ENCODE measurements around the gene ADISSP.

ADISSP gene

DNA sequence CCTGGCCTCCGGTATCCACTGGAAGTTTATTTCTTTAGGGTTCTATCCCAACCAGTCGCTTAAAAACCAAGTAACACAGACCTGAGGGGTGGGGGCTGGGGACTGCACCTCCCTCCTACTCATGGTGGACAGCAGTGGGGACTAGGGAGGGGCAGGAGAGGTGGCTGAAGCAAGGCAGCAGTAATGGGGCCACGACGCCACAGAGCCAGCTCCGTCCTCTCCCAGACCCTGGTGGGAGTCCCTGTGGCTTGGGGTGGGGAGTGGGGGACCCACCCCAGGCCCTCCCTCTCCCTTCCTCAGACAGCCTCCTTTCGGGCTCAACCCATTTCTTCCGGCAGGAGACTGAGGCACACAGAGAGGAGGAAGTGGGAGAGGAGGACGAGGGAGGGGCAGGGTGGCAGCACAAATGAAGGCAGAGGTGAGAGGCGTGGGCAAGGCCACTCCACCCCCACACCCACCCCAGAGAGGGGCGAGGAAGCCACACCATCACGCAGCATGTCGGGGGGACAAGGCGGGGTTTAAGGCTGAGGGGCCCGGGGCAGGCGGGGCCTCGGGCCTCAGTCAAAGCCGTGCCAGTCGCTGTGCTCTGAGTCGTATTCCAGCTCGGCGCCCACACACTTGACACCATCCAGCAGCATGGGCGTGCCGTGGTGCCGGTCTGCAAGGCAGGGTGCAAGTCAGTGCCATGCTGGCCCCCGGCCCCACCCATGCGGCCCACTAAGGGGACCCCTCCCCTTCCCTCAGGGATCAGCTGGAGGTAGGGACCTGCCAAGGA, 13.9 kb downstream of the ADISSP start:
- DNase-seq, result no peak

DNA sequence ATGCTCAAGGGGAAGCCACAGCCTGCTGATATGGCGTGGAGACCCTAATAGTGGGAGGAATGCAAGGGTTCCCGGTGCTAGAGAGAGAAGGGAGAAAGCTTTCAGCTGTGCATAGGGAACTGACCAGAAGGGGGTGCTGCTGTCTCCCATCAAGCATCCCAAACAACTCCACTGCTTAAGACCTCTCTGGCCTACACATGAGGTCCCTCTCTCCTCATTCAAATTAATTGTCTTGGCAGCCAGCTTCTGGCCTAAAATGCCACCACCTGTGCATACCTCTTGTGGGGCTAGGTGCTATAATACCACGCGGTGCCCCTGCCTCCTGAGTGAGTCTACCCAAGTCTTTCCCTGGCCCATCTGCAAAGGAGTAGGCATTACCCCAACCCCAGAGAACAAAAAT, 14.5 kb downstream of the ADISSP start:
- DNase-seq, result peak; percentile 44

DNA sequence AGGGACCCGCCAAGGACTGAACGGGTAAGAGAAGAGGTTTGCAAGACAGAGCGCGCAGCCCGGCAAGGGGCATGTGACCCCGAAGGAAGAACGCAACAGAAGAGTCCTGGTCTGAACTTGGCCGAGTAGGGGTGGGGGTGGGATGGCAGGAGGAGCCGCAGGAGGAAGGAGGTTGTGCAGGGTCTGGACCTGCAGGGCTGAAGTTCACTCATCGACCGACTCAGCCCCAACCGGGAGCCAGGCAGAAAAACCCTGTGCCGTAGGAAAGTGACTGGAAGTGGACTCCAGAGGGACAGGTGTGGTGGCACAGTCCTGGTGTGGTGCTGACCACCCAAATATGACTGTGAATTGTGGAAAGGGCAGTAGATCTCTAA, 15.2 kb downstream of the ADISSP start:
- no peak for DNase-seq

DNA sequence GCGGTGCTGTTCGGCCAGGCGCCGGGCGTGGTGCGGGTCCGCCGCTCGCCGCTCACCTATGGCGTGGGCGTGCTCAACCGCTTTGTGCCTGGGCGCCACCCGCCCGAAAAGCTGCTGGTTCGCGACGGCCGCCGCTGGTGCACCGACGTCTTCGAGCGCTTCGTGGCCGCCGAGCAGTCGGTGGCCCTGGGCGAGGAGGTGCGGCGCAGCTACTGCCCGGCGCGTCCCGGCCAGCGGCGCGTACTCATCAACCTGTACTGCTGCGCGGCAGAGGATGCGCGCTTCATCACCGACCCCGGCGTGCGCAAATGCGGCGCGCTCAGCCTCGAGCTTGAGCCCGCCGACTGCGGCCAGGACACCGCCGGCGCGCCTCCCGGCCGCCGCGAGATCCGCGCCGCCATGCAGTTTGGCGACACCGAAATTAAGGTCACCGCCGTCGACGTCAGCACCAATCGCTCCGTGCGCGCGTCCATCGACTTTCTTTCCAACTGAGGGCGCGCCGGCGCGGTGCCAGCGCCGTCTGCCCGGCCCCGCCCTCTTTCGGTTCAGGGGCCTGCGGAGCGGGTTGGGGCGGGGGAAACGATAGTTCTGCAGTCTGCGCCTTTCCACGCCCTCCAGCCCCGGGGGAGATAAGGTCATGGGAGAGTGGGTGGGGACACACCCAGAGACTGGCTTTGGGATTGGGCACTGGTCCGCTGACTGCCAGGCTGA, 15.7 kb downstream of the ADISSP start:
- DNase-seq, result no peak

DNA sequence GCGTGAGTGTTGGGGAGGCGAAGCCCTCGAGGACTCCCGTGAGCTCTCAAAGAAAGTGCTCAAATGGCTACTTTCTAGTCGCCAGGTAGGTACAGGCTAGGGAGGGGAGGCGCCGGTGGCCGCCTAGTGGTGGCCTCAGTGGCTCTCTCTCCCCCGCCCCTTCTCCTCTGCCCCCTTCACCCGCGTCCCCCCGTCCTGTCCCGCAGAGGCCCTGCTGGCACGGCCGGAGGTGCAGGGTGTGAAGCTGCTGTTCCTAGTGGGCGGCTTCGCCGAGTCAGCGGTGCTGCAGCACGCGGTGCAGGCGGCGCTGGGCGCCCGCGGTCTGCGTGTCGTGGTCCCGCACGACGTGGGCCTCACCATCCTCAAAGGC, 16.3 kb downstream of the ADISSP start:
- DNase-seq, result no peak

DNA sequence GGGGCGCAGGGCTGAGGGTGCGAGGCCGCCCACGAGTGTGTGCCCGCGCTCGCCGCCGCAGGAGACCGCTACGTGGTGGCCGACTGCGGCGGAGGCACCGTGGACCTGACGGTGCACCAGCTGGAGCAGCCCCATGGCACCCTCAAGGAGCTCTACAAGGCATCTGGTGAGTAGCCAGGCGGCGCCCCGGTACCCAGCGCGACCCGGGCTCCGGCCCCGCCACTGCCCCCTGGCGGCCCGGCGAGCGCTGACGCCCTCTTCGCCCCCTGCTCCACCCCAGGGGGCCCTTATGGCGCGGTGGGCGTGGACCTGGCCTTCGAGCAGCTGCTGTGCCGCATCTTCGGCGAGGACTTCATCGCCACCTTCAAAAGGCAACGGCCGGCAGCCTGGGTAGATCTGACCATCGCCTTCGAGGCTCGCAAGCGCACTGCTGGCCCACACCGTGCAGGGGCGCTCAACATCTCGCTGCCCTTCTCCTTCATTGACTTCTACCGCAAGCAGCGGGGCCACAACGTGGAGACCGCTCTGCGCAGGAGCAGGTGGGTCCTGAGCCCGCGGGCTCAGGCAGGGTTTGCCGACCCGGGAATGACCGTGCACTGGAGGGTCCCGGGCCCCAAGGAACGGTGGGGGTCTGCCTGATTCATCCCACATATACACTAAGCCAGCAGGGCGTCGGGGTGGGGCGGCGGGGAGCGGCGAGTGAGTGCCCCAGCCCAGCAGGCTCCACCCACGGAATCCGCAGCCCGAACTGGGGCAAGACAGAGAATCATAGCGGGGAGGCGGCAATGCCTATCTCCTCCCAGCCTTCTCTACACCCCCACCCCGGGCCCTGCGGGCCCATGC, 17.6 kb downstream of the ADISSP start:
- DNase-seq, result peak; percentile 14

DNA sequence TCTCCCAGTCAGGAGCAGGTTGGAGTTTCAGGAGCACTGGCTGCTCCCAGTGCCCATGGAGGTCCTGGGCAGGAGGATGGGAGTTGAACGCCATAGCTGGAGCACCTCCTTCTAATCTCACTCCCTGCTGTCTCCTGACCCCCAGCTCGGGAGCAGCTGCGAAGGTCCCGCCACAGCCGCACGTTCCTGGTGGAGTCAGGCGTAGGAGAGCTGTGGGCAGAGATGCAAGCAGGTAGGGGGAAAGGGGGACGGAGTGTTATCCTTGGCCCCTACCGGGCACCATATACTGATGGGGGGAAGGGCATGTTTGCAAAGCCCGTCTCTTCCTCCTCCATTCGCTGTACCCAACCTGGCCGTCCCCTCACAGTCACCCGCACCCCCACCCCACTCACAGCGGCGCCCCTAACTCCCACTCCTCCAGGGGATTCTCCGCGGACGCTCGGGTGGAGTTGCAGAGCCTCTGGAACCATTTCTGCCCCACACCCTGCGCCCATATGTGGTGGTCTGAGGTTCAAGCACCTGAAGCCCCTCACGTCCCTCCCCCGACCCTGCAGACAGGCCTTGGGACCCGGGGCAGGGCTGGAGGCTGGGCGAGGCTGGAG, 18.4 kb downstream of the ADISSP start:
- DNase-seq, result no peak

DNA sequence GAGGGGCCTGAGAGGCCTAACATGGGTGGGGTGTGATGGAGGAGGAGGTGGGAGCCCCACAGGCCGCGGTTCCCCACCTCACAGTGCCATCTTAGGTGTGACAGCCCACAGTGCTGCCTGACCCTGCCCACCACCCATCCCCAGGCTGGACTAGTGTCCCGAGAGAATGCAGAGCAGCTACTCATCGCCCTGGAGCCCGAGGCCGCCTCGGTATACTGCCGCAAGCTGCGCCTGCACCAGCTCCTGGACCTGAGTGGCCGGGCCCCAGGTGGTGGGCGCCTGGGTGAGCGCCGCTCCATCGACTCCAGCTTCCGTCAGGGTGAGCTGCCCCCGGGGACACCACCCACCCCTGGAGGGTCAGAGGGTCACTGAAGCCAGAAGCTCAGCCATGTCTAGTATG, 19.5 kb downstream of the ADISSP start:
- DNase-seq, result no peak

DNA sequence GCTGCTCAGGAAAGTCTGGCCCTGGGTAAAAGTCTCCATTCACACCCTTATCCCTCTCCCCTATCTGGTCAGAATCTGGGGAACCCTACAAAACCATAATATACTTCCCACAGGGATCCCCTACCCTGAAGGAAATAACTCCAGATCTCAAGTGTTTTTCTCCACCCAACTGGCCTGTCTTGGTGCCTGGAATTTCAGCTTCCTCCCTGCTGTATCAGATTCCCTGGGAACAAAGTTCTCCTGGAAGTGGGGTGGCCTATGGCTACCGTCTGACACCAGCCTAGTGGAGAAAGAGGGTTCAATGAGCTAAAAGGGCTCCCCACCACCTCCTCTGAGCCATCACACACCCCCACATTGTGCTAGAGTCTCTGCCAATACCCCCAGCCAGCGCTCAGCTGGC, 20.1 kb downstream of the ADISSP start:
- DNase-seq, result no peak

DNA sequence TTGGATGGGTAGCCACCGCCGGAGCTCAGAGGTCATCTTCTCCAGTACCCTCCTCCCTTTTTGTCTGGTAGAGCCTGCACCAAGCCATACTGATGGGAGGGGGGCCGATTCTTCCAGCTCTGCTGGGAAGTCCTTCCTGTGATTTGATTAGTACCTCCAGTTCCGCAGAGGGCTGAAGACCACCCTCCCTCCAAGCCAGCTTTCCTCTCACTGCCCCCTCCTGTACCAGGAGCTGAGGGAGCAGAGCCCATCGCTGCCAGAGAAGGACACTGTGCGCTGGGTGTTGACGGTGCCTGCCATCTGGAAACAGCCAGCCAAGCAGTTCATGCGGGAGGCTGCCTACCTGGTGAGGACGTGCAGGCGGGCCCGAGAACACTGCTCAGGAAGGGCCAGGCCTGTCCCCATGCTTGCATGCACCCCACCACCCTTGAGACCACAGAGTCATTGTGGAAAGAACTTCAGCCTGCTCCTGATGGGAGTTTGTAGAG, 21.8 kb downstream of the ADISSP start:
- no peak for DNase-seq

DNA sequence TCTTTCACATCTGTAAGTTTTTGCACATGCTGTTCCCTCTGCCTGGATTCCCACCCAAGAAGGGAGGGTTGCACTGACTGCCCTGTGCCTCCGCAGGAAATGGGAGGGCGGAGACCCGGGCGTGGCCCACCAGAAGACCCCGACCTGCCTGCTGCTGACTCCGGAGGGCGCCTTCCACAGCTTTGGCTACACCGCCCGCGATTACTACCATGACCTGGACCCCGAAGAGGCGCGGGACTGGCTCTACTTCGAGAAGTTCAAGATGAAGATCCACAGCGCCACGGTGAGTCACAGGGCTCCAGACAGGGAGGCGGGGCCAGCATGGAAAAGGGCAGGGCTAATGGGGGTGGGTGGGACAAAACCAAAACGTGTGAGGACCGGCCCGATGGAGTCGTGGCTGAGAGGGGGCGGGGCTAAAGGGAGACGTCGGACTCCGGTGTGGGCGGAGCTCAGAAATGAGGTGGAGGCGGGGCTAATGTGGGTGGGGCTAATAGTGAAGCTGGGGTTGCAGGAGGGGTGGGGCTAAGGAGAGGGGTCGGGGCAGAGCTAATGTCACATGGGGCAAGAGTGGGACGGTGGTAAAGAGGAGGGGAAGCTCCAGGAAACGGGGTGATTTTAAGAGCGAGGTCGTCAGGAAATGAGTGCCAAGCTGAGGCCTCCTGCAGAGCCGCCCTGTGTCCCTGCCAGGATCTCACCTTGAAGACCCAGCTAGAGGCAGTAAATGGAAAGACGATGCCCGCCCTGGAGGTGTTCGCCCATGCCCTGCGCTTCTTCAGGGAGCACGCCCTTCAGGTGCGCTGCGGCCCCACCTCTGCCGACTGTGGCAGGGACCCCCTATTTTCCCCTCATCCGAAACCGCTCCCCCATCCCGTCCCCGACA, 22.5 kb downstream of the ADISSP start:
- DNase-seq, result no peak

DNA sequence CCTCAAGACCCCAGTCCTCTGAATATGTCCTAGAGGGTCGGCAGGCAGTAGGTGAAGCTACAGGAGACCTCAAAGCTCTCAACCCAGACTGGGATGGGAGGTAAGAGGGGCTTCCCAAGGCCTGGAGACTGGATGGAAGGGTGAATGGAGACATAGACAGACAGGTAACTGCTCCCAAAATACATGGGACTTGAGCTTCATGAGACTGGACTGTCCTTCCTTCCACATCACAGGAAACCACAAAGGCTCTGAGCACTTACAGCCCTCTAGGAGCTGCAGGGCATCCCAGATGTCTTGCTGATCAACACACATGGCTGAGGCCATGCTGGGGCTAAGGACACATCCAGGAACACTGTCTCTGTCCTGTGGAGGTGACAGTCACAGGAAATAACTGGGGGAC, 23.5 kb downstream of the ADISSP start:
- no peak for DNase-seq

DNA sequence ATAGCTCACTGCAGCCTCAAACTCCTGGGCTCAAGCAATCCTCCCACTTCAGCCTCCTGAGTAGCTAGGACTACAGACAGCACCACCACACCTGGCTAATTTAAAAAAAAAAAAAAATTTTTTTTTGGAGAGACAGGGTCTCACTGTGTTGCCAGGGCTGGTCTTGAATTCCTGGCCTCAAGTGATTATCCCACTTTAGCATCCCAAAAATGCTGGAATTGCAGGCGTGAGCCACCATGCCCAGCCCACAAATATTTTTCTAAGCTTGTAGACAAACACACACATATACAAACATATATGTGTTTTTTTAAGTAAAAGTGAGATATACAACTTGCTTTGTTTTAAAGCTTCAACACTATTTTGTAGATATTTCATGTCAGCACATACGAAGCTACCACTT, 24.3 kb downstream of the ADISSP start:
- DNase-seq, result no peak

DNA sequence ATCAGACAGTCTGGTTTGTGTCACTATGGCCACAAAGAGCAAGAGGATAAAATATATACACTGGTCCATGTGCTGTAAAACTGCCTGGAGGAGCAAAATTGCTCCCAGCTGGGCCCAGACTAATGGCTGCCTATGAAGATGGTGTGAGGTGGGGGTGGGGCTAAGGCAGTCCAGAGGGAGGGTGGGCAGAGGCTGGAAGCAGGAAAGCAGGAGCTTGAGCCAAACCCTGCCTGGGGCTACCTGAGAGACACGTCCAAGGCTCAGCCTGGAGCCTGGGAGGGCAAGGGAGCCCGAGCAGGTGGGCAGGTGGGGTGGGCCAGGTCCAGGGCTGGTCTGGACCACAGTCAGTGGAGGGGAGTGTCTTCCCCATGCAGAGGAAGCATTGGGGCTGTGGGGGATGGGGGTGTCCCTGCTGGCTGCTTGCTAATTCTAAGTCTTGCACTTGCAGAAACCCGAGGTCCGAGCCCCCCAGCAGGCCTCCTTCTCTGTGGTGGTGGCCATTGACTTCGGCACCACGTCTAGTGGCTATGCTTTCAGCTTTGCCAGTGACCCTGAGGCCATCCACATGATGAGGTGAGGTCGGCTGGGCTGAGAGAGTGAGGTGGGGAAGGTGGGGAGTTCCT, 25.6 kb downstream of the ADISSP start:
- no peak for DNase-seq

DNA sequence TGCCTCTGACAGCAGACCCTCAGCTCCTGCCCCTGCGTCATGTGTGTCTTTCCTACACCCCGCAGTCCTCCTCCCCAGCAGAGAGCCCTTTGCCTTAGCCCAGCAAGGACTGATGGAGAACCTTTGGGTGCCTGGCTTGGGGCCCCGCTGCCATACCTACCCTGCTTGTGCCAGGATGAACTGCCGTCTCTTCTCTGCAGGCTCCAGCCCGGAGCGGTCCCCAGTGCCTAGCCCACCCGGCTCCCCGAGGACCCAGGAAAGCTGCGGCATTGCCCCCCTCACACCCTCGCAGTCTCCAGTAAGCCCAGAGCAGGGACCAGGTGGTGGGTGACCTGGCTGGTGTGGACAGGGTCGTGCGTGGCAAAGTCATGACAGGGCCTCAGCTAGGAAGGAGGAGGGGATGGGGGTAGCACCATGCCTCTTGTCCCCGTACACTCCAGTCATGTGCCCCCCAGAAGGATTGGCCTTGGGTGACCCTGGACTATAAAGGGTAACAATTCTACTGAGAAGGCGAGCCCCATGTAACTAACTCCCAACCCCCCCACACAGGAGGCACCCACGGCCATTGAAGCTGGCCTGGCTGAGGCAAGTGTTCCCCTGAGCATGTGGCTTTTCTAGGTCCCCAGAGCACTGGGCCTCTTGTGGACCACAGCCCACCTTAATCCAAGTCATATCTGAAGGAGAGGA, 26.8 kb downstream of the ADISSP start:
- DNase-seq, result no peak

DNA sequence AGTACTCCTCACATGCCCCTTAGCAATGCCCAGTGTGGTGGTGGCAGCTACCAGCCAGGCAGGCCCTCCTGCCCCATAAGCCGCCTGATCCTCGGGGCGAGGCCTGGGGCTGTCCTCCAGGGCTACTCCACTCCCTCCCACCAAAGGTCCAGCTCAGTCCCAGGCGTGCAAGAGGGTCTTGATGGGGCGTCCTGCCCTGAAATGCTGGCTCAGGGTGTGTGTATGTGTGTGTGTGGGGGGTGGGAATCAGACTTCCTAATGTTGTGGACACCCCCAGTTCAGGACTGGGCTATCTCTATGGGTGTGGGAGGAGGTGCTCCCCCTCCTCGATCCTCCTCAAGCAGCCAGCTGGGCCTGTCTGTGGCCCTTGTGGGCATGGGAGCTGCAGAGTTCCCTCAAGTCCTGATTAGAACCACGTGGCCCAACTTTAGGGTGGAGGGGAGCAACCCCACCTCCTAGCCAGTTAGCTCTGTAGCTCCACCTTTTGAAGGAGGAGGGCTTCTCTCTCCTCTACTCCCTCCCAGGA, 27.6 kb downstream of the ADISSP start:
- no peak for DNase-seq

DNA sequence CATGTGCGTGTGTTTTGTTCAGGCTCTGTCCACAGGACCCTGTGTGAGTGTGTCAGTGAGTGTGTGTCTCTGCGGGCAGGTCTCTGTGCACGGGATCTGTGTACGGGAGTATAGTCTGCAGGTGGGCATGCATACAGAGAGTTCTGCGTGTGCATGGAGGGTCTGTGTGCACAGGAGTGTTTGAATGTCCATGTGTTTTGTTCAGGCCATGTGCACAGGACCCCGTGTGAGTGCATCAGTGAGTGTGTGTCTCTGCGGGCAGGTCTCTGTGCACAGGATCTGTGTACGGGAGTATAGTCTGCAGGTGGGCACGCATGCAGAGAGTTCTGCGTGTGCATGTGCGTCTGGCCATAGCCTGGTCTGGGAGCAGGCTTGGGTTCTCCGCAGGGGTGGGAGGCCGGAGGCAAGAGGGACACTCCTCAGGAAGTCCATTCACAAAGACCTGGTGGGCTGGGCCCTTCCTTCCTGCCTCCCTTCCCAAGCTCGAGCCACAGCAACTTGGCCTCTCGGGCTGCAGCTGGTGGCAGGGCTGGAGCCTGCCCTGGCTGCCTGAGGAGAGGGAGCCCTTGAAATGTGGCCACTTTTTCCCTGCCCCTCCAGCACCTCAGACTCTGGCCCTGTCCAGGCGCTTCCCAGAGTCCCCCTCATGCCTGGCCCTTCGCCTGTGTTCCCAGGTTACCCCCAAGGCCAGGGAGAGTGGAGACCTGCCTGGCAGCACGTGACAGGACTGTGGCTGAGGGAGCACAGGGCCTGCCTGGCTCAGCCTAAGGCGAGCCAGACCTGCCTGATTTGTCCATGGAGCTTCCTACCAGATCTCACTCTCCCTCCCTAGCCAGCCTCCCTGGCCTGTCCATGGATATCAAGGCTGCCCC, 28.3 kb downstream of the ADISSP start:
- DNase-seq, result no peak

DNA sequence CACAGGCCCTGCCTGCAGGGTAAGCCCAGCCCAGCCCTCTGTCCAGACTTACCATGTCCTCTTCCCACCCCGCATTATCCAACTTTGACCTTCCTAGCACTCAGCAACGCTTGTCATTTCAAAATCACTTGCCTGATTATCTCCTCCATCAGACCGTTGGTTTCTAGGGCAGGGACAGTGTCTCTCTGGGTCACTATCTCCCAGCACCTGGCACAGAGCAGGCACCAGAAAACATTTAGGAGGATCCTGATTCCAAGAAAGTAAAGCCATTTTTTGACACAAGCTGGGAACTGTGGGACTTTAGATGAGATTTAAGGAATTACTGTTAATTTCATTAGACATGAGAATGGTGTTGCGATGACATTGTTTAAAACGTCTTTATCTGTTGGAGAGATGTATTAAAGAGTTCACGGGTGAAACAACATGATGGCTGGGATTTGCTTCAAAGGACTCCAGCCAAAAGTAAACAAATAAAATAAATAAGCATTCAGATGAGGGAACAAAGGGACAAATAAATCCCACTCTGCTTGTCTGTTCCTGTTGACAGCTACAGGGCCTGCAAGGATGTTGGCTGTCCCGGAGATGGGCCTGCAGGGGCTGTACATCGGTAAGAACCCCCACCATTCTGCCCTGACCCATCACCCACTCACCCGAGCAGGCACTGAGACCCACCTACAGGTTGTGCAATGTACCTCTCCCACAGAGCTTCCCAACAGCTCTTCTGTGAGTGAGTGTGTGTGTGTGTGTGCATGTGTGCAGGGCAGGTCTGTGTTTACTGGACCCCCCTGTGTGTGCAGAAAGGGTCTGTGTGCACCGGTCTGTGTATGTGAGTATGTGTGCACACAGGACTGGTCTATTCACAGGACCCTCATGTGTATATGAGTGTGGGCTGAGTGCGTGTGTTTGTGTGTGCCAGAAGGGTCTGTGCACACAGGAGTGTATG, 29.2 kb downstream of the ADISSP start:
- DNase-seq, result no peak

DNA sequence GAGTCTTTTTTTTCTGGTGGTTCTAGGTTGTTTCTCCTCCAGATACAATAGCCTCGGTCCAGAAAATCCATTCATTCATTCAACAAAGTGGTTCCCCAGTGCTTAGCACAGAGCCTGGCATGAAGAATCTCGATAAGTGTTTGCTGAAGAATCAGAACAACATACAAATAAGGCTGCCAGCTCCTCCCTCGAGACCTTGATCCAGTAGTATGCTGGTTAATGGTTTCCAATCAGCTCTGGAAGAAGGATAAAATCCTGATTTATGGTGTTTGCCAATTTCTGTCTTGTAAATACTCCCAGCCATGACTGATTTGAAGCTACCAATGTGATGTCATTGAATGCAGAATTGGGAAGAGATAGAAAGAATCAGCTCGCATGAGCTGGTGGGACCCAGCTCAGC, 31.8 kb downstream of the ADISSP start:
- no peak for DNase-seq

Data from kidney glomerular epithelial cell (primary cell).